Subcutaneous adipose tissue (tissue), 4 donors: ENCODE data around the gene CDH4. TPM values are rescaled to one million over a fixed set of nuclear protein-coding genes. Genes with fewer than 3 reads are reported as not detected.

ENCODE experiments used
- total RNA-seq, 4 donors: library from RNA; depleted of rRNA; stranded (reverse); fragments of >200 nt; gene quantifications; one replicate each; pipeline ENCODE4 v1.1.0, GENCODE V29; 2016
- TF ChIP-seq, protein P1 (sequence below): fragments of 450-650 bp; IDR thresholded peaks from one replicate; pipeline ENCODE4 v1.5.1; 2016; ENCODE audit warnings: low read depth, mild to moderate bottlenecking, control low read depth, antibody characterized with exemption, moderate library complexity

CDH4 gene
- total RNA-seq, 4 donors from 2014 or later, result not detected

DNA sequence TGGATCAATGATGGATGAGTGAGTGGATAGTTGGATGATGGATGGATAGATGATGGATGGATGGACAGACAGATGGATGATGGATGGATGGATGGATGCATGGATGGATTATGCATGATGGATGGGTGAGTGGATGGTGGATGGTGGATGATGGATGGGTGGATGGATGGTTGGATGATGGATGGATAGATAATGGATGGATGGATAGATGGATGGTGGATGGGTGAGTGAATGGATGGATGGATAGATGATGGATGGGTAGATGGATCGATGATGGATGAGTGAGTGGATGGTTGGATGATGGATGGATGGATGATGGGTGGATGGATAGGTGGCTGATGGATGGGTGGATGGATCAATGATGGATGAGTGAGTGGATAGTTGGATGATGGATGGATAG lies 637.6 kb downstream of the CDH4 start:
- TF ChIP-seq, protein P1, sequence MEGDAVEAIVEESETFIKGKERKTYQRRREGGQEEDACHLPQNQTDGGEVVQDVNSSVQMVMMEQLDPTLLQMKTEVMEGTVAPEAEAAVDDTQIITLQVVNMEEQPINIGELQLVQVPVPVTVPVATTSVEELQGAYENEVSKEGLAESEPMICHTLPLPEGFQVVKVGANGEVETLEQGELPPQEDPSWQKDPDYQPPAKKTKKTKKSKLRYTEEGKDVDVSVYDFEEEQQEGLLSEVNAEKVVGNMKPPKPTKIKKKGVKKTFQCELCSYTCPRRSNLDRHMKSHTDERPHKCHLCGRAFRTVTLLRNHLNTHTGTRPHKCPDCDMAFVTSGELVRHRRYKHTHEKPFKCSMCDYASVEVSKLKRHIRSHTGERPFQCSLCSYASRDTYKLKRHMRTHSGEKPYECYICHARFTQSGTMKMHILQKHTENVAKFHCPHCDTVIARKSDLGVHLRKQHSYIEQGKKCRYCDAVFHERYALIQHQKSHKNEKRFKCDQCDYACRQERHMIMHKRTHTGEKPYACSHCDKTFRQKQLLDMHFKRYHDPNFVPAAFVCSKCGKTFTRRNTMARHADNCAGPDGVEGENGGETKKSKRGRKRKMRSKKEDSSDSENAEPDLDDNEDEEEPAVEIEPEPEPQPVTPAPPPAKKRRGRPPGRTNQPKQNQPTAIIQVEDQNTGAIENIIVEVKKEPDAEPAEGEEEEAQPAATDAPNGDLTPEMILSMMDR, result no peak

DNA sequence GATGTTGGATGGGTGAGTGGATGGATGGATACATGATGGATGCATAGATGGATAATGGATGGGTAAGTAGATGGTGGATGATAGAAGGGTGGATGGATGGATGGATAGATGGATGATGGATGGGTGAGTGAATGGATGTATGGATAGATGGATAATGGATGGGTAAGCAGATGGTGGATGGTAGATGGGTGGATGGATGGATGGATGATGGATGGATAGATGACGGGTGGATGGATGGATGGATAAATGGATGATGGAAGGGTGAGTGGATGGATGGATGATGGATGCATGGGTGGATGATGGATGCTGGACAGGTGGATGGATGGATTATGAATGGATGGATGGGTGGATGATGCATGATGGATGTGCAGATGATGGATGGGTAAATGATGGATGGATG lies 638.1 kb downstream of the CDH4 start:
- TF ChIP-seq, protein P1, result no peak

DNA sequence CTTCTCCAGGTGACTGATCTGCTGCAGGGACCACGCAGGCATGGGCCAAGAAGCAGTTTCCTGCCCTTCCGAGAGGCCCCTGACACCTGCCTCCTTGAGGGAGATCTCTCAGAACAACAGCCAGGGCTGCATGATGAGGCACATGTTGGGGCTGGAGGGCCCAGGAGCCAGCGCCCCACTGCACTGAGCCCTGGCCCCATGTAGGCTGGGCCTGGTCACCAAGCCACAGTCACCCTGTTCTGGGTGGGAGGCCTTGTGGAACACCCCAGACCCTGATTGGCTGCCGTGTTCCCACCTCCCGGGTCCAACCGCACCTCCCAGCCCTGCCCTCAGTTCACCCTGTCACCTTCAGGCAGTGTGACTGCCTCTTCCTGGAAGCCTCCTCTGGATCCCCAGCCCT lies 639.4 kb downstream of the CDH4 start:
- TF ChIP-seq, protein P1, result no peak

DNA sequence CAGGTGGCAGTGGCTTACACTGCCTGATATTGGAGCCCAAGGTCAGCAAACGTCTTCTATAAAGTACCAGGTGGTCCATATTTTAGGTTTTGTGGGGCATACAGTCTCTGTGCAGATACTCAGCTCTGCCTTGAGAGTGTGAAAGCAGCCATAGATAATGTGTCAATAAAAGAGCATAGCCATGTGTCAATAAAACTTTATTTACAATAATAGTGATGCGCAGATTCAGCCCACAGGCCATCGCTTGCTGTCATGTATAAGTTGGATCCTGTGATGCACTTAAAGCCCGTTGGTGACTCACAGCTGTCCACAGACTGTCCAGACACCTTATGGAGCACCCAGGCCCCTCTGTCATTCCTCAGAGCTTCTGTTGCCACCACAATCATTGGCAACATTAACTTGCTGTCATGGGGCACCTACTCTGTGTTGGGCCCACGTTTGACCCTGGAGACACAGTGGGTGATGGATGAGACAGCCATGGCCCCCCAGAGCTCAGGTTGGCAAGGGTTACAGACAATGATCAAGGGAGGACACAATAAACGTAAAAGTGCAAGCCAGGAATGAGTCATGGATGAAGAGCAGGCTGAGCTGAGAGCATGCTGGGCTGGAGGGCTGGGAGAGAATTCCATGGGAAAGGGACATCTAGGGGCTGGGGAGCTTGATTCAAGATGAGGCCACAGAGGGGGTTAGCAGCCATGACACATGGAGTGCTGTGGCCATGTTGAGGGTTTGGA lies 640.0 kb downstream of the CDH4 start:
- TF ChIP-seq, protein P1, result no peak

DNA sequence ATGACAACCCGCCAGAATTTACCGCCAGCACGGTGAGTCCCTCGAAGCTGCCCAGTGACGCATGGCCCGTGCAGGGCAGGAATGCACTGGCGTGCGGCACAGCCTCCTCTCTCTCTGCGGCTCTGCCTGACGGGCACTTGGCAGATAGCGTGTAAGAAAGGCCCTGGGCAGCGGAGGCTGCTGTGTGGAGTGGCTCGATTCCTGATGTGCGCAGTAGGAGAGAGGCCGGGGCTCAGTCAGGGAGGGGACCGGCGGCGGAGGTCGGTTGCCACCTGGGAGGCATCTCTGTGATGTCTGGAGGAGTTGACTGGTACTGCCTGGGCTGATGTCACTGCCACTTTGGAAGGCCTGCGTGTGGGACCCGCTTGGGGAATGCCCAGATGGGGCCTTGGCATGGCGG lies 643.0 kb downstream of the CDH4 start:
- TF ChIP-seq, protein P1, result no peak

DNA sequence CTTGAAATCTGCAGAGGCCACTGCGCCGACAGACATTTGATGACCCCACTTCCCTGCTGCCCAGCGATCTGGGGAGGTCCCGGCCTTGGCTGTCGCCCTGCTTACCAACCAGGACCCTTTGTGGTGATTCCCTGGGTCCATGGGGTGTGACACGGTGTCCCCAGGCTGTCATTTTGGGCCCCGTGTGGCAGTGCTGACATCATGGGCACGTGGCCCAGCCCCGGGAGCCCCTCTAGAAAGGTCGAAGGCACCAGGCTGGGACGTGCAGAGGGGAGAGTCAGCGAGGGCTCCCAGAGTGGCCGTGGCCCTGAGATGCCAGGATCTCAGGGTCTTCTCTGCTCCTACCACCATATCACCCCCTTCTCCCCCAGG lies 643.6 kb downstream of the CDH4 start:
- TF ChIP-seq, protein P1, result no peak

DNA sequence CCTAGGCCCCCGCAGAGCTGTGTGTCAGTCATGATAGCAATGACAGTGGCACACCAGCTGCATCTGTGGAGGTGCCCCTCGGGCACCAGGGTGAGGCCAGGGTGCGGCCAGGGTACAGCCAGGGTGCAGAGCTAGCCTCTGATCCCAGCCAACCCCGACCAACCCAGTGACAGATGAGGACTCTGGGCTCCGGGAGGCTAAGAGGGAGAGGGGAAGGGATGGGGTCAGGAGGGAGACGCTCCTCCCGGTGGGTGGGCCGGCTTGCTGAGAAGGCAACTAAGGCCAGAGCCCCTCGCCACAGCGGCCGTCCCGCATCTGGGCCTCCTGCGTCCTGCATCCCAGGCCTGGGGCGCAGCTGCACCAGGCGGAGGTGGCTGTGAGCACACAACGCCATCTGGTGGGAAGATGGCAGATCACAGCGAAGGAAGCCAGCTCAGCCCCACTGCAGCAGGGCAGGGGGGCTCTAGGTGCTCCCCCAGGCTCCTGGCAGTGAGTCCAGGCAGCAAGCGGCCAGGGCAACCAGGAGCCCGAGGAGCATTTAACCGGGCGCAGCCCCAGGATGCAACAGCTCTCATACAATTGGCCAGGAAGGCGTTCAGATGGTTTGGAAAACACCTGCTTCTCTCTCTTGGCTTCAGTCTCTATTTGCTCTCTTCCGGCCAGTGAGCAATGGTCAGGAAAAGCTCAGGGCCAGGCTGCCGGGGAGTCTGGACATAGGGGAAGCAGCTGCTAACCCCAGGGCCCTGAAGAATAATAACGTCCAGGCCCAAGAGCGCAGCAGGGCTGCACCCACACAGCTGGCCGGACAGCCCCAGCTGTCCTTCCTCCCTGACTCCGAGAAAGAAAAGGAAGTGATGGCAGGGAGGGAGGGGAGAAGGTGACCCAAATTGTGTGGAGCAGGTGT lies 644.2 kb downstream of the CDH4 start:
- TF ChIP-seq, protein P1, result no peak
